HG03280 (cell line): Measurements from ENCODE around the gene ALG2.
"Not testable (repeated sequence)": the region's sequence is repeated elsewhere in the genome, so short reads cannot be mapped to it uniquely, and the experiment has no call there.

Experiments
- ATAC-seq: cut with Tn5 transposase; IDR thresholded peaks from one replicate; pipeline ENCODE4 v1.9.1; 2021; ENCODE audit warnings: mild to moderate bottlenecking, moderate library complexity; ENCODE audit not compliant: unreplicated experiment

ALG2 gene

GRCh38 chr9:99239341-99240060, 17.8 kb upstream of the ALG2 start:
- no peak for ATAC-seq

DNA sequence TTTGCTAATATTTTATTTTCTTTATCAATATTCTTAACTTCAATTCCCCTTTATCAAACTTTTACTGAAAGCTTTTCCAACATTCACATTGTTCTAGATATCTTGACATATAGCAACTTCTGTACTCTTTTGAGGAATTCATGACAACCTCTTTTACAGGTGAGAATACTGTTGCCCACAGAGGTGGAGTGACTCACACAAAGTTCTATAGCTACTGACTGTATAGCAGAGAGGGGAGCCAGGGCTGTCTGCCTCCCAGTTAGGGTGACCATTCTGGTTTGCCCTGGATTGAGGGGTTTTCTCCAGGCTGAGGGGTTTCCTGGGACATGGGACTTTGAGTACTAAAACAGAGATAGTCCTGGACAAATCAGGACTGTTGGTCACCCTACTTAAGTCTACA, 16.6 kb upstream of the ALG2 start:
- no peak for ATAC-seq

DNA sequence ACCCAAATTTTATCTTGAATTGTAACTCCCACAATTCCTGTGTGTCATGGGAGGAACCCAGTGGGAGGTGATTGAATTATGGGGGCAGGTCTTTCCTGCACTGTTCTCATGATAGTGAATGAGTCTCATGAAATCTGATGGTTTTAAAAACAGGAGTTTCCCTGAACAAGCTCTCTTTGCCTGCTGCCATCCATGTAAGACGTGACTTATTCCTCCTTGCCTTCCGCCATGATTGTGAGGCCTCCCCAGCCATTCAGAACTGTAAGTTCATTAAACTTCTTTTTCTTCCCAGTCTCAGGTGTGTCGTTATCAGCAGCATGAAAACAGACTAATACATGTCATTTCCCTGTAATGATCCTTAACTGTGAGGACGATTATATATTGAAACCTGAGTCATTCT, 16.1 kb upstream of the ALG2 start:
- ATAC-seq, result not testable (repeated sequence)

DNA sequence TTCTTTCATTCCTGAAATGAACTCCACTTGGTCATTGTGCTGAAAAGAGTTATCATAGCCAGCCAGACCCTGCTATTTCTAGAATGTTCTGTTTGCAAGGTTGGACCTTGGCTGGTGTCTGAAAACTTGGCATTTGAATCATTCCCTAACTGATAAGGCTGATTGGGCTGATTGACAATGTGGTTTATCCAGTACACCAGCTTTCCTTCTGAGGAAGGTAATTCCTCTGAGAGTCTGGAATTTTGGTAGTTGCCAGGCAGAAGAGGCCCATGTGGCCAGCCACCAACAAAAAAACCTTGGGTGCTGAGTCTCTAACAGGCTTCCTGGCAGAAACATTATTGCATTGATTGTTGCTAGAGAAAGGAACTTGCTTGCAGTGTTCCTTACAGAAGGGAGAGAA, 15.6 kb upstream of the ALG2 start:
- ATAC-seq, result no peak

DNA sequence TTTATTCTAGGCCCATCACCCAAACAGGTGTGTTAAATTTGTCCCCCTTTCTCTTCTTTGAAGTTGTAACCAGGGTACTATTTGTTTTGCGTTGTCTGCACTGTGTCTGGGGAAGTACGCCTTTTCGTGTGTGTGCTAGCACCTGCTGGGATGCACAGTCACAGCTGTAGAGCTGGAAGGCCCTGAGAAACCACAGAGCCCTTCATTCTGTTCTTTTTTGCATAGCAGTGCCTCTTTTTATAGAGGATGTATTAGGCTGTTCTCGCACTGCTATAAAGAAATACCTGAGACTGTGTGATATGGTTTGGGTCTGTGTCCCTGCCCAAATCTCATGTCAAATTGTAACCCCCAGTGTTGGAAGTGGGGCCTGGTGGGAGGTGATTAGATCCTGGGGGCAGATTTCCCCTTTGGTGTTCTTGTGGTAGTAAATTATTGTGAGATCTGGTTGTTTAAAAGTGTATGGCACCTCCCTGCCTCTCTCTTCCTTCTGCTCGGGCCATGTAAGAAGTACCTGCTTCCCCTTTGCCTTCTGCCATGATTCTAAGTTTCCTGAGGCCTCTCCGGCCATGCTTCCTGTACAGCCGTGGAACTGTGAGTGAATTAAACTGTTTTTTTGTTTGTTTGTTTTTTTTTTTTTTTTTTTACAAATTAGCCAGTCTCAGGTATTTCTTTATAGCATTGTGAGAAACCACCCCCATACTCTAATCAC, 14.3 kb upstream of the ALG2 start:
- ATAC-seq, result peak; percentile 96

GRCh38 chr9:99235069-99235468, 13.3 kb upstream of the ALG2 start:
- no peak for ATAC-seq

DNA sequence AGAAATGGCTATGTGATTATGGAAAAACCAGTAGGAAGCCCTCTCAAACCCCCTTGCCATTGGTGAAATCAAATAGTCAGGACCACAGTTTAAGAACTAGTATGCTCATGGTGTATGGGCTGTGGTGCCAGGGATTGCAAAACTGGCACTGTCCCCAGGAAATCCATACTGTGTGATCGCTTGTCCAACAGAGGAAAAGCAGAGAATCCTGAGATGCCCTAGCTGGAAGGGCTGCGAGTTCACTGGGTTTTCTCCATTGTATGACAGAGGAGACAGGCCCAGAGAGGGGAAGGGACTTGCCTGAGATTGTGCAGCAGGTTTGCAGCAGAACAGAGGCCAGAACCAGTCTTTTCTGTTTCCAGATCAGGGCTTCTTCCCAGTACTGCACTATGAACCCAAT, 12.9 kb upstream of the ALG2 start:
- no peak for ATAC-seq

GRCh38 chr9:99231711-99232110, 10.0 kb upstream of the ALG2 start:
- no peak for ATAC-seq

GRCh38 chr9:99230206-99230605, 8.5 kb upstream of the ALG2 start:
- ATAC-seq, result no peak

GRCh38 chr9:99226054-99226453, 4.3 kb upstream of the ALG2 start:
- no peak for ATAC-seq

DNA sequence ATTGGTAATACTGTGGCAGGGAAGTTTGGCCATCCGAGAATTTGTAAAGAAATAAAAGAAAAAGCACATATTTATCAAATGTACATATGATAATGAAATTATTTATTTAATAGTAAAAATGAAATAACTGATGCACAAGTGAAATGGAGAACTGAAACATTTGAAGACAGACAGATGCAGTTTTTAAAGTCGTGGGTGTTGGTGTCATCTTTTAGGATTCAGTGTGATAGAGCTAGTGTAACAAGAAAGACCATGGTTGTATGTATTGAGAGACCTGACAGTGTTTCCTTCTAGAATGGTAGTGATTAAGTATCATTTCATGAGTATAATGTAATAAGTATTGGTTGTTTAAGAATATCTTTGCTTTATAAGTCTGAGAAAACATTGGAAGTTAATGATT, 2.7 kb upstream of the ALG2 start:
- no peak for ATAC-seq

DNA sequence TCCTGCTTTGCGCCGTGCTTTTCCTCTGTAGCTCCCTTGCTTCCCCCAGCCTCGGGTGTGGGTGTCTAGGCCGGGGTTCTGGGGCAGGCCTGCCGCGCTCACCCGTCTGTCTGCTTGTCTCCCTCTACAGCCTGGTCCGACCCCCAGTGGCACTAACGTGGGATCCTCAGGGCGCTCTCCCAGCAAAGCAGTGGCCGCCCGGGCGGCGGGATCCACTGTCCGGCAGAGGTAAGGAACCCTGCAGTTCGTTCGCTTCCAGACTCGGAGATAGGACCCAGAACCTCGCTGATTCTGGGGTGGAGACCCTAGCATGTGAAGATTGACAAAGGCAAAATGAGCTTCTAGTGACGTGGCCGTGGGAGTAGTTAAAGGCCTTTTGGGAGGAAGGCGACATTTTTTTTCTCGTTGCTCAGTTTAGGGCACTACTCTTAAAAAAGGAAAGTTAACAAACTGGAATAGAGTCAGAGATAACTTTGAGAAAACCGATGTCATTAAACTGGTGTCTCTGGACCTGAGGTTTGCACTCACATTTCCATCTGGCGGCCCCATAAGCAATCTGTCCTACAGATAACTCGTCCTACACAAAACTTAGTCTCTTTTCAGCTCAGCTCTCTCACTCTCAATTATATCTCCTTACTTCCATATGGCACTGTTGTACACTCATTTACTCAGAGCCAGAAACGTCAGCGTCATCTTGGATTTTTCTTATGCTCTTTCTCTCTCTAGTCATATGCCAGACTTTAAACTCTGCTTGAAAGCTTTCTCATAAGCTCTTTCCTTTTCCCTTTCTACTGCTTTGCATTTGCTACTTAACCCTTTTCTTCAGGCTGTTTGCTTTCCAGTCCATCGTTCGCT, 901 bp upstream of the ALG2 start:
- peak; percentile 14 for ATAC-seq

- no peak for ATAC-seq
Measured at GRCh38 chr9:99221266-99221620, 499 bp downstream of the ALG2 start.

- ATAC-seq, result no peak
Measured at GRCh38 chr9:99220011-99220410, 1.7 kb downstream of the ALG2 start.

GRCh38 chr9:99216073-99216472, 5.7 kb downstream of the ALG2 start:
- ATAC-seq, result no peak

DNA sequence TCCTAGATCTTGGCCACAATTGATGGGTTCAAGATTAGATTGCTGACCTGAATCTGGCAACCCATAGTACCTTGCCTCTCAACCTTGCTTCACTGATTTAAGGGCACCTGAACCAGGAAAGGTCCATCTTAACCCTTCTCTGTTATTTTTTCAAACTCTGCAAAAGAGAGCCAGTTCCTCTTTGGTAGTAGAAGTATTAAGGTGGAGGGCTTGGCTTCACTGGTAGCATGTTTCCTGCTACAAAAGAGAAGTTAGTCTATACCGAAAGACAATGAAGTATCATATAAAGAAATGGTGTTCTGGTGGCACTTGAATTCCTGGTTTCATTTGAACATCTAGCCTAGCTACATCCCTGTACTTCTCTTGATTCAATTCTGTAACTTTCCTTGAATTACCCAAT, 8.5 kb downstream of the ALG2 start:
- ATAC-seq, result no peak

DNA sequence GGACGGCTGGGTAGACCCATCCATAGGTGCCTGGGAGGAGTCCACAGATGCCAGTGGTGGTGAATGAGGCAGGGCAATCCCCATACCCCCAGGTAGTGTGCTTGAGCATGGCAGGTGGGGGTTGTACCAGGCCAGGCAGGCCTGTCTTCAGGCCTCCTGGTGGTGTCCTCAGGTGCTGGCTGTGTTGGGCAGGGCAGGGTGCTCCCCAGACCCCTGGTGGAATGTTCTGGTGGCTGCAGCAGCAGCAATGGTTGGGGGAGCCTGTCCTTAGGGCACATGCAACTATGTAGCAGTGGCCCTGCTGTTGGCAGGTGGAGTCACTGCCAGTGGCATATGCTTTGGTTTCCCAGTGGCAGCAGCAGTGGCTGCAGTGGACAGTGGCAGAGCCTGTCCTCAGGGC, 10.0 kb downstream of the ALG2 start:
- no peak for ATAC-seq

DNA sequence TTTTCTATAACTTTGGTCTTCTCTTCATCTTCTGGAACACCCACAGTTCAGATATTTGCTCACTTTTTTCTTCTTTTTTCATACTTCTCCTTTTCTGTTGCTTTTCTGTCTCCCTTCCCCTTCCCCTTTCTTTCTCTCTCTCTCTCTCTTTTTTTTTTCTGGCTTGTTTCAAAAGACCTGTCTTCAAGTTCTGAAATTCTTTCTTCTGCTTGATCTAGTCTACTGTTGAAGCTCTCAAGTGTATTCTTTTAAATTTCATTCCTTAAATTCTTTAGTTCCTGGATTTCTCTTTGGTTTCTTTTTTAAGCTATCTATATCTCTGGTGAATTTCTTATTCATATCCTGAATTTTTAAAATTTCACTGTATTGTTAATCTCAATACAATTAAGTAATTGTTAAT, 11.2 kb downstream of the ALG2 start:
- no peak for ATAC-seq

DNA sequence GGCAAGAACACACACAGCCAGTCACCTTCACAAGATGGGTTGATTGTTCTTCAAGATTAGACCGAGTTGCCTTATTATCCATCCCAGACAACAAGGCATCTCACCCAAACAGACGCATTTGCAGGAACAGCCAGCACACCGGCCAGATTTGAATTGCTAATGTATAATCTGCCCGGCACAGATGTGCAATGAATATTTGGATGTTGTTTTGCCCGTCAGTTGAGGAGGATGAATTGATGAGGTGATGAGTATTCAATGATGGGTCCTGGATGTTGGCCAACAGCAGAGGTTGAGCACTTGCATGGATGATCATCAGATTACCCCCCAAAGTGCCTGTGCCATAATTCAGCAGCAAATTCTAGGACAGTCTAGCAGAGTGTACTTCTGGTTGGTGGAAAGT, 20.1 kb downstream of the ALG2 start:
- ATAC-seq, result no peak

DNA sequence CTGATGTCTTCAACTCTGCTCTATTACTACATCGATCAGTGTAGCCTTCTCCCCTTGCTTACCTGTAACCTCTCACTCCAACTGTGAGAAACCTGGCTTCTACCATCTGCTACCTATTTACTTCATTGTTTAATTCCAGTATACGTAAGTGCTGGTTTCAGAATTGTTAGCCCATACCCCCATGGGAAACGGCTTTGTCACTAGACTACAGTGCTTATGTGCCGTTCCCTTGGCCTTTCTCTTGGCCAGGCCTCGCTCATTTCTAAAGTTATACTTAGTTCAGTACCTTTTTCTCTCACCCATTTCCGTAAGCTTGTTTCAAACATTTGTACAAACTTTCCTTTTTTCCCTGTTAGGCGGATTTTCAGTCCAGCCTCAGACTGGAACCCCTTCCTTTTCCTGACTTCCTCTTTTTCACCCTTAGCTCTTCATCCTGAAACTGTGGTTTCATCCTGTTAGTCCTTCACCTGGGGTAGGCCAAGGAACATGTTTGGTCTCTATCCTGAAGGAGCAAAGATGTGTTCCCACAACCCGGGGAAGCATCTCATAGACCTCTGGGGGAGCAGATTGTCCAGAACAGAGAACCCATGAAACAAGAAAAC, 21.7 kb downstream of the ALG2 start:
- ATAC-seq, result no peak

DNA sequence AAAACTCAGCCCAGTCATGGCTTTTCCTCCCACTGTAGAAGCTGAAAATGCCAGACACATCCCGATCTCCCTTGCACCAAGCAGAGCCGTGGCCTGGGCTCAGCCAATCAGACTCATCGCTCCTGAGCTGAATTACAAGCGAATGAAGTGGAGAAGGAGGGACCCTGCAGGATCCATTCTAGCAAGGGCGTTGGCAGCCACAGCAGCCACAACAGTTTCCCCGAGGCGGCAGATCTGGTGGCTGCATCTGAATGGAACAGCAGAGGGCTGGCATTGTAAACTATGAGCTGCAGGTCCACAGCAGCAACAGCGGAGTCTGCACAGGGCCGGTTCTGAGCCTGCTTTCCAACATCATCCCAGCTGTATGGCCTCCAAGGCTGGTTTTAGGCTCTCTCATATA, 23.8 kb downstream of the ALG2 start:
- ATAC-seq, result no peak
